ENCODE data around the gene TRIM44. TPM values are rescaled to one million over a fixed set of nuclear protein-coding genes. Genes with fewer than 3 reads are reported as not detected.

The TRIM44 gene
- total and polyA plus RNA-seq, 5 donors from 2014 or later: 9.4 to 32.8 (median 22.2) TPM

- Histone ChIP-seq H3K27me3 (ENCODE audit: control insufficient read depth, insufficient read depth, low read length) (no peaks in the 10 kb centered on the region), H3K9me3 (ENCODE audit: control insufficient read depth in 2 of 2, low read length in 2 of 2) (no peaks in the 10 kb centered on the region), H3K4me1 (ENCODE audit: control insufficient read depth, insufficient read depth, low read length, poor library complexity, severe bottlenecking) (no peaks in the 10 kb centered on the region), H3K4me3 (ENCODE audit: low read depth, low read length) (no peak overlapping the region), H3K36me3 (ENCODE audit: control insufficient read depth, insufficient read depth, low read length) (no peaks in the 10 kb centered on the region), H3K27ac (ENCODE audit: insufficient read depth, low read length, poor library complexity, severe bottlenecking) (no peak overlapping the region)
- no peak for ATAC-seq (ENCODE audit: low read depth in 2 of 2)
- Mint-ChIP-seq H3K27ac (no peak overlapping the region), H3K36me3 (no peaks in the 10 kb centered on the region), H3K9me3 (no peaks in the 10 kb centered on the region), H3K4me3 (no peak overlapping the region), H3K27me3 (peaks cover 16% of the 10 kb centered on the region), H3K4me1 (no peaks in the 10 kb centered on the region)
- no peak for DNase-seq
Observed at GRCh38 chr11:35846874-35847273, 184.3 kb downstream of the TRIM44 start.

DNA sequence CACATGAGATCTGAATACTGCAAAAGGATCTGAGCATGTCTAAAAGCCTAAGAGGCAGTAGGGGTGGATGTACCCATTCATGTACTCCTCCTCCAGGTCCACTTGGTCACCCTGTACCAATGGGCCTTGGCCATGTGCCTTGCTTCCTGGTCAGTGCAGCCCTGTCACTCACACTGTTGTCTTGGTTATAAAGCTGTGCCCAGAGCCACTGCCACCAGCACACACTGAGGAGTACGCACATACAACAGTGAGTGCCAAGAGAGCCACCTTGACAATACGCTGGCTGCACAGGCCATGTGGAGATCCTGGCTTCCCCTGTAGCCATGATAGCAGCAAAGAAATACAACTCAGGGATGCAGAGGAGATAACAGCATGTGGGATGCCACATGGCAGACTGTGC lies 184.9 kb downstream of the TRIM44 start:
- Histone ChIP-seq H3K4me1 (ENCODE audit: control insufficient read depth, insufficient read depth, low read length, poor library complexity, severe bottlenecking) (no peaks in the 10 kb centered on the region), H3K9me3 (ENCODE audit: control insufficient read depth in 2 of 2, low read length in 2 of 2) (no peaks in the 10 kb centered on the region), H3K4me3 (ENCODE audit: low read depth, low read length) (no peak overlapping the region), H3K27me3 (ENCODE audit: control insufficient read depth, insufficient read depth, low read length) (no peaks in the 10 kb centered on the region), H3K36me3 (ENCODE audit: control insufficient read depth, insufficient read depth, low read length) (no peaks in the 10 kb centered on the region), H3K27ac (ENCODE audit: insufficient read depth, low read length, poor library complexity, severe bottlenecking) (no peak overlapping the region)
- no peak overlapping the region for H3K27ac Mint-ChIP-seq
- no peak overlapping the region for H3K4me3 Mint-ChIP-seq
- H3K9me3 Mint-ChIP-seq: no peaks in the 10 kb centered on the region
- ATAC-seq (ENCODE audit: low read depth in 2 of 2) (peak in 1 of 2 donors; percentile 14), DNase-seq (no peak)
- H3K4me1 Mint-ChIP-seq: no peaks in the 10 kb centered on the region
- H3K36me3 Mint-ChIP-seq: no peaks in the 10 kb centered on the region
- H3K27me3 Mint-ChIP-seq: peaks cover 16% of the 10 kb centered on the region

DNA sequence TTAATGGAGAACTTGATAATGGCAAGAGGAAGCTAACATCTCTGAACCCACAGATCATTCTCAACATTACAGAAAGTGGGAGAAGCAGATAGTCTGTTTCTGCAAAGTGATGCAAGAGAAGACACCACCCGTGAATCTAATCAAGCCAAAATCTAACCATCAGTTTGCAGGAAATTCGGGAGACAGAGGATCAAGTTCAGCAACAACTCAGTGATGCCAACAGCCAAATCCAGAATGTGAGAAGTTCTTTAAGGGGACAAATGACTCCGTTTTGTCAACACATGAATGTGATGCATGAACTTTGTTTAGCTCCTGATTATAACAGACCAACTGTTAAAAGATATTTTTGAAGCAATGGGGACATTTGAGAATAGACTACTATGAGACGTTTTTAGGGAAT lies 186.0 kb downstream of the TRIM44 start:
- no peak overlapping the region for H3K27ac ChIP-seq (ENCODE audit: insufficient read depth, low read length, poor library complexity, severe bottlenecking)
- no peaks in the 10 kb centered on the region for H3K4me1 Mint-ChIP-seq
- DNase-seq: no peak
- H3K4me3 ChIP-seq (ENCODE audit: low read depth, low read length): no peak overlapping the region
- no peak overlapping the region for H3K4me3 Mint-ChIP-seq
- H3K9me3 ChIP-seq (ENCODE audit: control insufficient read depth in 2 of 2, low read length in 2 of 2): no peaks in the 10 kb centered on the region
- H3K36me3 Mint-ChIP-seq: no peaks in the 10 kb centered on the region
- no peaks in the 10 kb centered on the region for H3K9me3 Mint-ChIP-seq
- no peaks in the 10 kb centered on the region for H3K36me3 ChIP-seq (ENCODE audit: control insufficient read depth, insufficient read depth, low read length)
- no peaks in the 10 kb centered on the region for H3K27me3 ChIP-seq (ENCODE audit: control insufficient read depth, insufficient read depth, low read length)
- no peaks in the 10 kb centered on the region for H3K4me1 ChIP-seq (ENCODE audit: control insufficient read depth, insufficient read depth, low read length, poor library complexity, severe bottlenecking)
- H3K27ac Mint-ChIP-seq: no peak overlapping the region
- no peak for ATAC-seq (ENCODE audit: low read depth in 2 of 2)
- H3K27me3 Mint-ChIP-seq: peaks cover 16% of the 10 kb centered on the region

- no peaks in the 10 kb centered on the region for H3K4me1 ChIP-seq (ENCODE audit: control insufficient read depth, insufficient read depth, low read length, poor library complexity, severe bottlenecking)
- H3K9me3 Mint-ChIP-seq: peaks cover 0 to 2% (median 0%) of the 10 kb centered on the region in 7 donors
- ATAC-seq (ENCODE audit: low read depth in 2 of 2) (no peak), DNase-seq (no peak)
- H3K27me3 ChIP-seq (ENCODE audit: control insufficient read depth, insufficient read depth, low read length): no peaks in the 10 kb centered on the region
- H3K36me3 Mint-ChIP-seq: no peaks in the 10 kb centered on the region
- H3K4me3 ChIP-seq (ENCODE audit: low read depth, low read length): no peak overlapping the region
- H3K36me3 ChIP-seq (ENCODE audit: control insufficient read depth, insufficient read depth, low read length): no peaks in the 10 kb centered on the region
- no peak overlapping the region for H3K27ac ChIP-seq (ENCODE audit: insufficient read depth, low read length, poor library complexity, severe bottlenecking)
- peaks cover 11% of the 10 kb centered on the region for H3K27me3 Mint-ChIP-seq
- H3K9me3 ChIP-seq (ENCODE audit: control insufficient read depth in 2 of 2, low read length in 2 of 2): no peaks in the 10 kb centered on the region
- H3K4me3 Mint-ChIP-seq: no peak overlapping the region
- H3K4me1 Mint-ChIP-seq: no peaks in the 10 kb centered on the region
- H3K27ac Mint-ChIP-seq: no peak overlapping the region
Observed at GRCh38 chr11:35850191-35850590, 187.6 kb downstream of the TRIM44 start.

GRCh38 chr11:35851342-35851741 lies 188.8 kb downstream of the TRIM44 start:
- no peak for ATAC-seq (ENCODE audit: low read depth in 2 of 2)
- no peak for DNase-seq

DNA sequence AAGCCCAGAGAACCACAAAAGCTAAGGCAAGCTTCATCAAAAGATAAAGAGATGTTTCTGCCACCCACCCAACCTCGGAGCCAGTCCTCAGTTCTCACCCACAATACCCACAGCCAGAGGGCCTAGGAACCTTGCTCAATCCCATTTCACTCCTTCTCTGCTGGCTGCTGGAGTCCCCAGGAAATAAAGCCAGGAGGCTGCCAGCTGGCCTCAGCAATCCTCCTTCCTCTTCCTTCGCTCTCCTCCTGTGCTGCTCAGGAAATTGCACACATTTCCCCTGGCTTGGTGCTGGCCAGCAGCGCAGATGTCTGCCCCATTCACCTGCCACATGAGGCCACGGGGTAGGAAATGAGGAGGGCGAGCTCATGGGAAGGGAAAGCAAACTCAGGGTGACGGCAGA lies 189.5 kb downstream of the TRIM44 start:
- DNase-seq (no peak), ATAC-seq (ENCODE audit: low read depth in 2 of 2) (no peak)
- Mint-ChIP-seq H3K27me3 (no peaks in the 10 kb centered on the region), H3K9me3 (peaks cover 0 to 2% (median 0%) of the 10 kb centered on the region in 7 donors), H3K4me1 (no peaks in the 10 kb centered on the region), H3K36me3 (no peaks in the 10 kb centered on the region), H3K4me3 (no peak overlapping the region), H3K27ac (no peak overlapping the region)
- Histone ChIP-seq H3K27me3 (ENCODE audit: control insufficient read depth, insufficient read depth, low read length) (no peaks in the 10 kb centered on the region), H3K4me3 (ENCODE audit: low read depth, low read length) (no peak overlapping the region), H3K36me3 (ENCODE audit: control insufficient read depth, insufficient read depth, low read length) (no peaks in the 10 kb centered on the region), H3K27ac (ENCODE audit: insufficient read depth, low read length, poor library complexity, severe bottlenecking) (no peak overlapping the region), H3K4me1 (ENCODE audit: control insufficient read depth, insufficient read depth, low read length, poor library complexity, severe bottlenecking) (no peaks in the 10 kb centered on the region), H3K9me3 (ENCODE audit: control insufficient read depth in 2 of 2, low read length in 2 of 2) (no peaks in the 10 kb centered on the region)

More at GRCh38 chr11:35851342-35851741, 188.8 kb downstream of the TRIM44 start:
- no peaks in the 10 kb centered on the region for H3K36me3 Mint-ChIP-seq
- H3K27me3 Mint-ChIP-seq: peaks cover 5% of the 10 kb centered on the region
- no peaks in the 10 kb centered on the region for H3K36me3 ChIP-seq (ENCODE audit: control insufficient read depth, insufficient read depth, low read length)
- no peak overlapping the region for H3K4me3 Mint-ChIP-seq
- H3K27me3 ChIP-seq (ENCODE audit: control insufficient read depth, insufficient read depth, low read length): no peaks in the 10 kb centered on the region
- H3K4me1 Mint-ChIP-seq: no peaks in the 10 kb centered on the region
- H3K4me3 ChIP-seq (ENCODE audit: low read depth, low read length): no peak overlapping the region
- no peak overlapping the region for H3K27ac Mint-ChIP-seq
- no peaks in the 10 kb centered on the region for H3K9me3 ChIP-seq (ENCODE audit: control insufficient read depth in 2 of 2, low read length in 2 of 2)
- no peak overlapping the region for H3K27ac ChIP-seq (ENCODE audit: insufficient read depth, low read length, poor library complexity, severe bottlenecking)
- H3K9me3 Mint-ChIP-seq: peaks cover 0 to 2% (median 0%) of the 10 kb centered on the region in 7 donors
- H3K4me1 ChIP-seq (ENCODE audit: control insufficient read depth, insufficient read depth, low read length, poor library complexity, severe bottlenecking): no peaks in the 10 kb centered on the region

GRCh38 chr11:35853971-35854370 lies 191.4 kb downstream of the TRIM44 start:
- Mint-ChIP-seq H3K27me3 (no peaks in the 10 kb centered on the region), H3K27ac (no peak overlapping the region), H3K9me3 (peaks cover 0 to 2% (median 0%) of the 10 kb centered on the region in 7 donors), H3K4me3 (no peak overlapping the region), H3K36me3 (no peaks in the 10 kb centered on the region), H3K4me1 (no peaks in the 10 kb centered on the region)
- Histone ChIP-seq H3K27me3 (ENCODE audit: control insufficient read depth, insufficient read depth, low read length) (no peaks in the 10 kb centered on the region), H3K27ac (ENCODE audit: insufficient read depth, low read length, poor library complexity, severe bottlenecking) (no peak overlapping the region), H3K9me3 (ENCODE audit: control insufficient read depth in 2 of 2, low read length in 2 of 2) (no peaks in the 10 kb centered on the region), H3K4me1 (ENCODE audit: control insufficient read depth, insufficient read depth, low read length, poor library complexity, severe bottlenecking) (no peaks in the 10 kb centered on the region), H3K36me3 (ENCODE audit: control insufficient read depth, insufficient read depth, low read length) (no peaks in the 10 kb centered on the region), H3K4me3 (ENCODE audit: low read depth, low read length) (no peak overlapping the region)
- no peak for DNase-seq
- no peak for ATAC-seq (ENCODE audit: low read depth in 2 of 2)

- no peaks in the 10 kb centered on the region for H3K36me3 Mint-ChIP-seq
Observed at GRCh38 chr11:35855671-35856070, 193.1 kb downstream of the TRIM44 start.

More at GRCh38 chr11:35855671-35856070, 193.1 kb downstream of the TRIM44 start:
- DNase-seq (no peak), ATAC-seq (ENCODE audit: low read depth in 2 of 2) (no peak)
- no peaks in the 10 kb centered on the region for H3K4me1 Mint-ChIP-seq
- H3K4me1 ChIP-seq (ENCODE audit: control insufficient read depth, insufficient read depth, low read length, poor library complexity, severe bottlenecking): no peaks in the 10 kb centered on the region
- H3K27ac Mint-ChIP-seq: no peak overlapping the region
- H3K27me3 ChIP-seq (ENCODE audit: control insufficient read depth, insufficient read depth, low read length): no peaks in the 10 kb centered on the region
- peaks cover 0 to 3% (median 0%) of the 10 kb centered on the region in 7 donors for H3K9me3 Mint-ChIP-seq
- no peaks in the 10 kb centered on the region for H3K9me3 ChIP-seq (ENCODE audit: control insufficient read depth in 2 of 2, low read length in 2 of 2)
- H3K27ac ChIP-seq (ENCODE audit: insufficient read depth, low read length, poor library complexity, severe bottlenecking): no peak overlapping the region
- no peaks in the 10 kb centered on the region for H3K36me3 ChIP-seq (ENCODE audit: control insufficient read depth, insufficient read depth, low read length)
- H3K27me3 Mint-ChIP-seq: no peaks in the 10 kb centered on the region
- H3K4me3 Mint-ChIP-seq: no peak overlapping the region
- H3K4me3 ChIP-seq (ENCODE audit: low read depth, low read length): no peak overlapping the region
